ENCODE results near the gene ANXA4. TPM values are rescaled to one million over a fixed set of nuclear protein-coding genes. Genes with fewer than 3 reads are reported as not detected.

ANXA4 gene
- total and polyA plus RNA-seq, 2 of the 13 experiments (the other 11 are each of a cell fraction or from before 2014, with no cell fraction given) = 155 to 168 TPM

GRCh38 chr2:69724540-69725159 is 17.3 kb upstream of the ANXA4 start (continued):
- TF ChIP-seq, protein P1, sequence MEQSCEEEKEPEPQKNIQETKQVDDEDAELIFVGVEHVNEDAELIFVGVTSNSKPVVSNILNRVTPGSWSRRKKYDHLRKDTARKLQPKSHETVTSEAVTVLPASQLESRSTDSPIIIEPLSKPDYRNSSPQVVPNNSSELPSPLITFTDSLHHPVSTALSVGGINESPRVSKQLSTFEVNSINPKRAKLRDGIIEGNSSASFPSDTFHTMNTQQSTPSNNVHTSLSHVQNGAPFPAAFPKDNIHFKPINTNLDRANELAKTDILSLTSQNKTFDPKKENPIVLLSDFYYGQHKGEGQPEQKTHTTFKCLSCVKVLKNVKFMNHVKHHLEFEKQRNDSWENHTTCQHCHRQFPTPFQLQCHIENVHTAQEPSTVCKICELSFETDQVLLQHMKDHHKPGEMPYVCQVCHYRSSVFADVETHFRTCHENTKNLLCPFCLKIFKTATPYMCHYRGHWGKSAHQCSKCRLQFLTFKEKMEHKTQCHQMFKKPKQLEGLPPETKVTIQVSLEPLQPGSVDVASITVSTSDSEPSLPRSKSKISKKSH (CRISPR knock-in tag; IDR thresholded peaks at IDR 0.05; ENCODE audit: borderline replicate concordance) = no peak
- TF ChIP-seq RXRB (CRISPR knock-in tag; IDR thresholded peaks at IDR 0.05; ENCODE audit: borderline replicate concordance) (peak; percentile 74; the same call in 1 of the 2 replicates), ELF1 (CRISPR knock-in tag; IDR thresholded peaks at IDR 0.05) (0 out of 2 replicates have a peak, but pooled peaks have one; percentile 17), ERF (CRISPR knock-in tag; IDR thresholded peaks at IDR 0.05) (peak; percentile 86), KLF9 (CRISPR knock-in tag; IDR thresholded peaks at IDR 0.05; ENCODE audit: low read depth) (no peak), ELF3 (CRISPR knock-in tag; IDR thresholded peaks at IDR 0.05) (peak; percentile 84), FOXC1 (CRISPR knock-in tag; IDR thresholded peaks at IDR 0.05; ENCODE audit: borderline replicate concordance) (peak; percentile 61; the same call in 1 of the 2 replicates), ZNF329 (CRISPR knock-in tag; IDR thresholded peaks at IDR 0.05; ENCODE audit: low read depth) (no peak), HOXA3 (CRISPR knock-in tag; IDR thresholded peaks at IDR 0.05) (peak; percentile 33; the same call in 1 of the 2 replicates), ZZZ3 (CRISPR knock-in tag; IDR thresholded peaks at IDR 0.05; ENCODE audit: borderline replicate concordance) (no peak), MIER3 (CRISPR knock-in tag; IDR thresholded peaks at IDR 0.05; ENCODE audit: borderline replicate concordance) (peak; percentile 94; the same call in 1 of the 2 replicates), TOE1 (CRISPR knock-in tag; IDR thresholded peaks at IDR 0.05) (peak; percentile 53; the same call in 1 of the 2 replicates), JUNB (CRISPR knock-in tag; IDR thresholded peaks at IDR 0.05; ENCODE audit: borderline replicate concordance) (no peak), MTF1 (CRISPR knock-in tag; IDR thresholded peaks at IDR 0.05) (no peak), KDM3A (CRISPR knock-in tag; IDR thresholded peaks at IDR 0.05; ENCODE audit: low read depth) (peak; percentile 88), ZNF784 (CRISPR knock-in tag; IDR thresholded peaks at IDR 0.05; ENCODE audit: borderline replicate concordance) (0 out of 2 replicates have a peak, but pooled peaks have one; percentile 14), ZNF710 (CRISPR knock-in tag; IDR thresholded peaks at IDR 0.05; ENCODE audit: borderline replicate concordance) (peak; percentile 58; the same call in 1 of the 2 replicates), HDAC2 (CRISPR knock-in tag; IDR thresholded peaks at IDR 0.05) (peak; percentile 43; the same call in 1 of the 2 replicates), ZNF136 (CRISPR knock-in tag; IDR thresholded peaks at IDR 0.05; ENCODE audit: low read depth) (no peak), ZNF614 (CRISPR knock-in tag; IDR thresholded peaks at IDR 0.05; ENCODE audit: borderline replicate concordance) (peak; percentile 62; the same call in 1 of the 2 replicates), SIX1 (CRISPR knock-in tag; IDR thresholded peaks at IDR 0.05; ENCODE audit: borderline replicate concordance) (peak; percentile 75; the same call in 1 of the 2 replicates)
- TF ChIP-seq, protein P2, sequence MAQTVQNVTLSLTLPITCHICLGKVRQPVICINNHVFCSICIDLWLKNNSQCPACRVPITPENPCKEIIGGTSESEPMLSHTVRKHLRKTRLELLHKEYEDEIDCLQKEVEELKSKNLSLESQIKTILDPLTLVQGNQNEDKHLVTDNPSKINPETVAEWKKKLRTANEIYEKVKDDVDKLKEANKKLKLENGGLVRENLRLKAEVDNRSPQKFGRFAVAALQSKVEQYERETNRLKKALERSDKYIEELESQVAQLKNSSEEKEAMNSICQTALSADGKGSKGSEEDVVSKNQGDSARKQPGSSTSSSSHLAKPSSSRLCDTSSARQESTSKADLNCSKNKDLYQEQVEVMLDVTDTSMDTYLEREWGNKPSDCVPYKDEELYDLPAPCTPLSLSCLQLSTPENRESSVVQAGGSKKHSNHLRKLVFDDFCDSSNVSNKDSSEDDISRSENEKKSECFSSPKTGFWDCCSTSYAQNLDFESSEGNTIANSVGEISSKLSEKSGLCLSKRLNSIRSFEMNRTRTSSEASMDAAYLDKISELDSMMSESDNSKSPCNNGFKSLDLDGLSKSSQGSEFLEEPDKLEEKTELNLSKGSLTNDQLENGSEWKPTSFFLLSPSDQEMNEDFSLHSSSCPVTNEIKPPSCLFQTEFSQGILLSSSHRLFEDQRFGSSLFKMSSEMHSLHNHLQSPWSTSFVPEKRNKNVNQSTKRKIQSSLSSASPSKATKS (CRISPR knock-in tag; IDR thresholded peaks at IDR 0.05) = no peak

All from HepG2 (cell line).